Stimulated activated naive CD8-positive, alpha-beta T cell treated with anti-CD3 and anti-CD28 coated beads, Interleukin-15, amount 100 ng/mL, for 72 hours (primary cell): ENCODE data around the gene ZNF132.

Experiments
- ATAC-seq: fragments of 150-1000 bp; cut with Tn5 transposase; 2 replicates; pipeline ENCODE4 v1.10.0; 2021; ENCODE audit warnings: mild to moderate bottlenecking, moderate library complexity
- DNase-seq, 2 donors: peaks; one replicate each; pipeline ENCODE4 v3.0.0; 2021 to 2022
- H3K27ac Mint-ChIP-seq, 2 donors: one replicate each; pipeline ENCODE4 v1.8.0; 2022; ENCODE audit warnings: mild to moderate bottlenecking in 2 of 2, mixed read lengths in 2 of 2, moderate library complexity in 2 of 2
- H3K27me3 Mint-ChIP-seq: one replicate; pipeline ENCODE4 v1.8.0; 2022; ENCODE audit warnings: mixed read lengths
- H3K4me1 Mint-ChIP-seq: one replicate; pipeline ENCODE4 v1.8.0; 2022; ENCODE audit warnings: mild to moderate bottlenecking, mixed read lengths
- H3K4me3 Mint-ChIP-seq, 2 donors: one replicate each; pipeline ENCODE4 v1.8.0; 2022; ENCODE audit warnings: mild to moderate bottlenecking in 2 of 2, mixed read lengths in 2 of 2, moderate library complexity in 1 of 2
- H3K9me3 Mint-ChIP-seq, 2 donors: one replicate each; pipeline ENCODE4 v1.8.0; 2022; ENCODE audit warnings: mixed read lengths in 2 of 2

Gene ZNF132

DNA sequence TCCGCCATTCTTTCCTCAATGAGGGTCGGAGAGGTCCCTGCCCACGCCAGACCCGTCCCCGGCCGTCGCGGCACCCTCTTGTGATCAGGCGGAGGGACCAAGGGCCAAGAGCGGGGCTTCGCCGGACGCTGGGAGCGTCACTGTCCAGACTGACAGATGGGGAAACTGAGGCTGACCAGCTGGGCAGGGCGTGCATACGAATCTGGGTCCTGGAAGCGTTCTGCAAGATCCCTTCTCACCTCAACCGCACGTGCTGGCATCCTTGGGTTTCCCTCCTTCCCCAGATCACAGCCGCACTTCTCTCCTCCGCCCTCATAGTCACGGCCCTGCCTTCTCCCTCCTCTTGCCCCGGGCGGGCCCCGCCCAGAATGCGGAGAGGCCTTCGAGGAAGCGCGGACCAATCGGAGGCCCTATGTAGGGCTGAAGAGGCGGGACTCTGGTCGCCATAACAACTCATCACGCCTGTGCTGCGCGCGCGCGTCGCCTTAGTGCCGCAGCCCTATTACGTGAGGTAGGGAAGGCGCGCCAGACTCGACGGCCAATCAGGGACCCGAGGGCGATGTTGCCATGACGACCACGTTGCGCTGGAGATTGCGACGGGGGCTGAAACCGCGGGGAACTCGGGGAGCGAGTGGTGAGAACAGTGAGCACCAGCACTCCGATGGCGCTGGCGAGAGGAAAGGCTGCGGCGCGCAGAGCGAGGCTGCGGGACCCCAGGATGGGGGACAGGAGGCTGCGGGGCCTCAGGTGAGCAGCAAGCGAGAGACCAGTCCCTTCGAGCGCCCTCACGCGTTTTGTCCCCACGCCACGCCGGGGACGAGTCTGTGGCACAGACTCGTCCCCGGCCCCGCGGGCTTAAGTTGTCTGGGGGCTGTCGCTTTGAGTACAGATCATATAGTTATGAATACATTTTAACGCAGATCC is 38.8 kb downstream of the ZNF132 start:
- H3K27ac Mint-ChIP-seq: peak overlapping the region; percentile 28 to 95
- DNase-seq (peak; percentile 99), ATAC-seq (peak; percentile 98)
- no peaks in the 10 kb centered on the region for H3K9me3 Mint-ChIP-seq
- H3K27me3 Mint-ChIP-seq: peaks cover 22% of the 10 kb centered on the region
- H3K4me3 Mint-ChIP-seq: peak overlapping the region; percentile 87 to 98
- peaks cover 27% of the 10 kb centered on the region for H3K4me1 Mint-ChIP-seq

DNA sequence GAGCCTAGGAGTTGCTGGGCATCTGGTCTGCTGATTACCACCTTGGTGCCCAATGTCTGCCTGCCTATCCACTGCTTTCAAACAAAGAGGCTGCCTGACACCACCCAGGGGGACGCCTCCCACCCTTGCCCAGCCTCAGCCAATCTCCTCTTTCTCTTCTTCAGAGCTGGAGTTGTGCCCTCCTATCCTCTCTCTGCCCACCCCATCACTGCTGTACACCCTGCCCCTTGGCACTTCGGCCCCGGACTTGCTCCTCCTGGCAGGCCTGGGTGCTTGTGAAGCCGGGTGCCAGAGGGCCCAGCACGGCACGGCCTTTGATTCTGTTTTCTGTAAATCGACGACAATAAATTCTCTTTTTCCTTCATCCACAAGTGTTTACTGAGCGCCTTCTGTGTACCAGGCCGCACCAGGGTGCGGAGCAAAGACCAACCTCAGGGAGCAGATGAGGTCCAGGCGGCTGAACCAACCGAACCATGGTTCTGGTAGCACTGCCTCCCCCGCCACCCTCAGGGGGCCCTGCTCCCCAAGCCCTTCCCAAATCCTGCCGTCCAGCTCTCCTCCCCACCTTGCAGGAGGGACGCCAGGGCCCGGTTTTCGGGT is 39.5 kb downstream of the ZNF132 start:
- Mint-ChIP-seq H3K4me3 (peak overlapping the region; percentile 87 to 98), H3K9me3 (no peaks in the 10 kb centered on the region), H3K27me3 (peaks cover 29% of the 10 kb centered on the region), H3K27ac (no peak overlapping the region), H3K4me1 (peaks cover 35% of the 10 kb centered on the region)
- ATAC-seq (no peak), DNase-seq (no peak)

DNA sequence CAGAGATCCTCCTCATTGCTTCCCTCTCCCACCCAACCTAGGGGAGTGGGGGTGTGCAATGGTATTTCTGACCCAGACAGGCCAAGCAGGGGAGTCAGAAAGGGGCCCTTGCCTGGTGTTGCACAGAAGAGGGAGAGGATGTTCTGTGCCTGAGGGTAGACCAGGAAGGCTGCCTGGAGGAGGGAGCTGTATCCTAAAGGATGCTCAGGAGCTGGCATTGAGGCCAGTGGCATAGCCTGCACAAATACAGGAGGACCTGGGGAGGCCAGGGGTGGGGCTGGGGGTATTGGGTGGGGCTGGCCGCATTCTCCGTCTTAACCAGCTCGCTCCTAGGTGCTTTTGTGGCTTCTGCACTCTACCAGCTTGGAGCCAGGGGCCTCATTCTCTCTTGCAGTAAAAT is 40.0 kb downstream of the ZNF132 start:
- H3K4me3 Mint-ChIP-seq: peak overlapping the region in 1 of 2 donors; percentile 98
- H3K27ac Mint-ChIP-seq: no peak overlapping the region
- H3K9me3 Mint-ChIP-seq: no peaks in the 10 kb centered on the region

DNA sequence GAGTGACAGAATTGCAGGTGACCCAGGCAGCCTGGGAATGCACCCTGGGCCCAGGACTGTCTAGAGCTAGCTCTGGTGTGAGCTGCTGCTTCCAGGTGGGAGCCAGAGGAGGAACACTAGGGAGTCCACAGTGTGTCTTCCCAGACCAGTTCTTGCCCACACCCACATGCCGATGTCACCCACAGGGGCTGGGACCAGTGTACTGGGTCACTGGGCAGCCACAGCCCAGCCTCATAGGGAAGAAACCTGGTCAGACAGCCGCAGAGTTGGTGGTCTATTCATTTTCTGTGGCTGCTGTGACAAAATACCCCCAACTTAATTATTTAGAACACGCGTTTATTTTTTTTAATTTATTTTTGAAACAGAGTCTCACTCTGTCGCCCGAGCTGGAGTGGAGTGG is 41.4 kb downstream of the ZNF132 start:
- Mint-ChIP-seq H3K27me3 (peaks cover 29% of the 10 kb centered on the region), H3K4me1 (peaks cover 43% of the 10 kb centered on the region), H3K27ac (peak overlapping the region in 1 of 2 donors; percentile 42), H3K9me3 (no peaks in the 10 kb centered on the region), H3K4me3 (no peak overlapping the region)
- no peak for DNase-seq
- no peak for ATAC-seq

More for the DNA sequence above, 40.0 kb downstream of the ZNF132 start:
- ATAC-seq (no peak), DNase-seq (no peak)
- Mint-ChIP-seq H3K27me3 (peaks cover 29% of the 10 kb centered on the region), H3K4me1 (peaks cover 39% of the 10 kb centered on the region)

DNA sequence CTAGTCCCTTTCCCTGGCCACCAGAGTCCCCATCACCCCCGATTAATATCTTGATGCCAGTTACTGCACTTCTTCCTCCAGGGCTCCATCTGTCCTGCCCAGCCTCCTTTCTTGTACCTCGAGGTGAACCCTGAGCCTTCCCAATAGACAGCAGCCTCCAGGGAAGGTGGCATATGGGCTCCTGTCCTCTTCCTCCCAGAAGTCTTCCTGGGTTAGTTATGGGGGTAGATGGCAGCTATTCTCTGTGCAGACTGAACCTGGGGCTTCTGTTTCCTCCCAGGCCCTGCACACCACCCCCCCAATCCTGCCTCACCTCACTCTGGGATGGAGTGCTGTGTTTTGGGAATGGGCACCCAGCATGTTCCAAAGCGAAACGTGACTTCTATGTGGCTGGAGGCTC is 41.9 kb downstream of the ZNF132 start:
- Mint-ChIP-seq H3K9me3 (no peaks in the 10 kb centered on the region), H3K4me1 (peaks cover 47% of the 10 kb centered on the region), H3K27me3 (peaks cover 29% of the 10 kb centered on the region), H3K4me3 (no peak overlapping the region), H3K27ac (no peak overlapping the region)
- DNase-seq: no peak
- no peak for ATAC-seq

DNA sequence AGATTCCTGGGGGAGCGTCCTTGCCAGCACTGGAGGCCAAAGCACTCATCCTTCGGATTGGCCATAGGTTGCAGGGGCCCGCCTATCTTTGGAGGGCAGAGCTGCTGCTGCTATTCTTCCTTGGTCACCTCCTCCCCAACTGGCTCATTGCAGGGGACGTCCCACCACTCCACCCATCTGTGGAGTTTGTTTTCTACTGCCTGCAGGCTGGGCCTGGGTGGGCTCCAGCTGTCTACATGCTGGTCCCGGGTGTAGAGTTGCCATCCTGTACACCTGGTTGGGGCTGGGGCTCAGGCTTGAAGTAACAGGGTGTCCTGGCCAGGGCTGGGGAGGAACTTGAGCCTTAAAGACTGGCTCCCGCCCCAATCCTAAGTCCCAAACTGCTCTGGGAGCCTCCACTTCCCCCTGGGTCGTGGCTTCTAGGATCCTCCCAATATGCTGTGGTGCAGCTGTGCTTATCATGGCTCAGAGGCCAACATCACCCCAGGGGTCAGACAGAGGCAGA is 42.4 kb downstream of the ZNF132 start:
- DNase-seq (no peak), ATAC-seq (no peak)
- Mint-ChIP-seq H3K4me1 (peaks cover 52% of the 10 kb centered on the region), H3K27me3 (peaks cover 29% of the 10 kb centered on the region), H3K9me3 (no peaks in the 10 kb centered on the region), H3K27ac (no peak overlapping the region), H3K4me3 (no peak overlapping the region)

DNA sequence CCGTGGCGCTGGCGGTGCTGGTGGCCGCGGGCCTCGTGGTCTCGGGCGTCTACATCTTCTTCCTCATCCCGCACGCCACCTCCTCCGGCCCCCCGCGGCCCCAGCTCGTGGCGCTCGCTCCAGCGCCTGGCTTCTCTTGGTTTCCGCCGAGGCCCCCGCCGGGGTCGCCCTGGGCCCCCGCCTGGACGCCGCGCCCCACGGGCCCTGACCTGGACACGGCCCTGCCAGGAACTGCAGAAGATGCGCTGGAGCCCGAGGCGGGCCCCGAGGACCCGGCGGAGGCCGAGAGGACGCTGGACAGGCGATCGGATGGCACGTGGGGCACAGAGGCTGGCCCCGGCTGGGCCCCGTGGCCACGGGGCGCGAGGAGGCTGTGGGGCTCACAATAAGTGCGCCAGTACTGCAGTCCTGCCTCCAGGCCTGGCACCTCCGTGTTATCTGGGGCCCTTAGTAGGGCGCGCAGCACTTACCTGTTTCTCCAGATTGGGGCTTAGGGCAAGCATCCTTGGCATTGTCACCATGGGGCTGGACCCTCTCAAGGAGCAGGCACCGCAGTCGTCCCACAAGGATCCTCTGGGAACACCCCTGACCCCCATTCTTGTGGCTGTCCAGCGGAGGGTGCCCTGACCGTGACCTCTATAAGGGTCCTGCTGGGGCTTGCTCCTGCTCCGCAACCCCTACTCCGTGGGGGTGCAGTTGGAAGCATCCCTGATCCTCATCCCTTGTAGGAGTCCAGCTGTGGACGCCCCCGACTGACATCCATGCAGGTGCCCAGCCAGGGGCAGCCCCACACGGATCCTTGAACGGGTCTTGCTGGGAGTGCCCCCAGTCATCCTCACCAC is 43.0 kb downstream of the ZNF132 start:
- Mint-ChIP-seq H3K4me1 (peaks cover 52% of the 10 kb centered on the region), H3K4me3 (no peak overlapping the region), H3K27ac (no peak overlapping the region), H3K27me3 (peaks cover 29% of the 10 kb centered on the region), H3K9me3 (no peaks in the 10 kb centered on the region)
- DNase-seq (no peak), ATAC-seq (no peak)

DNA sequence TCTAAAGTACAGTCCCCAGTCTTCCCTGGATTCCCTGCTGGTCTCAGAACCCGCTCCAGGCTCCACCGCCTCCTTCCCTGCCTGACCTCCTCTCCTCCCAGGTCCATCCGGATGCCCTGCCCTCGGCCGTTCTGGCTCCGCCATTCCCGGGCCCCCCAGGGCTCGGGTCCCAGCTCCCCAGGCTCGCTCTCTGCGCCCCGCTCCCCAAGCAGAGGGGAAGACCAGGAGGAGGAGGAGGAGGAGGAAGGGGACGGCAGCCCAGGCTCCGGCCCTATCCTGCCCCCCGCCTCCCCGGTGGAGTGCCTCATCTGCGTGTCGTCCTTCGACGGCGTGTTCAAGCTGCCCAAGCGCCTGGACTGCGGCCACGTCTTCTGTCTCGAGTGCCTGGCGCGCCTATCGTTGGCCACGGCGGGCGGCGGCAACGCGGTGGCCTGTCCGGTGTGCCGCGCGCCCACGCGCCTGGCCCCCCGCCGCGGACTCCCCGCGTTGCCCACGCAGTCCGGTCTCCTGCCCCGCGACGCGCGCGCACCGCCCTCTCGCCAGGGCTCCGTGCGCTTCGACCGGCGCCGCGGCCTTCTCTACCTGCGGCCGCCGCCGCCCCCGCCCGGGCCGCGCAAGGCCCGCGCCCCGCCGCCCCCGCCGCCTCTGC is 43.9 kb downstream of the ZNF132 start:
- Mint-ChIP-seq H3K27me3 (peaks cover 29% of the 10 kb centered on the region), H3K9me3 (no peaks in the 10 kb centered on the region), H3K4me1 (peaks cover 49% of the 10 kb centered on the region), H3K4me3 (no peak overlapping the region), H3K27ac (no peak overlapping the region)
- no peak for DNase-seq
- ATAC-seq: peak; percentile 24

DNA sequence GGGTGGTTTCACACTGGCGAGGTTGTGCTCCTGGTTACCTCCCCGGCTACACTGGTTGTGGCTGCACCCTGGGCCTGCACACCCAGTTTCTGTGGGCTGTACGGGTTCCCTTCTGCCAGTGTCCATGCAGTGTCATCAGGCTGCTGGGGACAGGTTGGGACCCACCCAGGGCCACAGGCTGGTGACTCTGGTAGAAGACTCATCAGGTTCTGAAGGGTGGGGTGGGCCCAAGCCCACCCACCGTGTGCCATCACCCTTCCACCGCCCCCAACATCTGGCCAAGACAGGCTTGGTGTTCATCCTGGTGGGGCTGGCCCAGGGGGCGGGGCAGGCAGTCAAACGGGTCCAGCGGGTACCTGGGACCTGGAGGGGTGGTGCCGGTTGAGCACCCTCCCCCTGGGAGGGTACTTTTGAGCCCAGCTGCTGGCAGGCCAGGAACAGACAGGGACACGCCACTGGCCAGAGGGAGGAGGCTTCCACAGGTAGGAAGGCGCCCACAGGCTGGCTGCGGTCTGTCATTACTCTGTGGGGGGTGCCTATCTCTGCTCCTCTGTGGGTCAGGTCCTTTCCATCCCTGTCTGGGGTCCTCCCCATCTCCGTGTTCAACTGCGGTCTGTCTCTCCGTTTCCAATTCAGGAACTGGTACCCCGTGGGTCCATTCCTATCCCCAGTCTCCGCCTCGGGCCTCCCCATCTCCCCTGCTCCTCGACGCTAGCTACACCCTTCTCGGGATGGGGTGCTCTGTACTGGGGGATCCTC is 44.6 kb downstream of the ZNF132 start, which contains the start of gene RNF225:
TSS of gene RNF225 (plus strand) at position 437 of the 759 bp plus-strand sequence. CDS start 434 bp downstream, outside the sequence.
- ATAC-seq: peak; percentile 33
- H3K9me3 Mint-ChIP-seq: no peaks in the 10 kb centered on the region

DNA sequence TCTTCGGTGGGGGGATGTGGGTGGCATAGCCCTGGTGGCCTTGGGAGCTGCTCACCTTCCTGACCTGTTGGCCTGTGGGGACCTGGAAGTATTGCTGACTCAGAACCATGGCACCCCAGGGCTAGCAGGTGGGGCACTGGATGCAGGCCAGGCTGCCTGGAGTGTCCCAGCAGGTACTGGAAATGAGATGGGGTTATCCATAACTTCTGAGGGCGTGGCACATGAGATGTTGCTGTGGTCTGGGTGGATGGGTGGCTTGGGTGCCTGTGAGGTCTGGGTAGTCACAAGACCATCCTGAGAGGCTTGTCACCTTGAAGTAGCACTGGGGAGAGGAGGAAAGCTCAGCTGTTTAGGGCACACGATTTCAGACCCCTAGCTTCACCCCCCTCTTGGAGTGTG is 45.1 kb downstream of the ZNF132 start:
- Mint-ChIP-seq H3K9me3 (no peaks in the 10 kb centered on the region), H3K27ac (no peak overlapping the region), H3K4me1 (peaks cover 44% of the 10 kb centered on the region), H3K4me3 (no peak overlapping the region), H3K27me3 (peaks cover 29% of the 10 kb centered on the region)
- DNase-seq: no peak
- peak; percentile 6 for ATAC-seq

More for the DNA sequence above, 44.6 kb downstream of the ZNF132 start, which contains the start of gene RNF225:
- Mint-ChIP-seq H3K4me3 (no peak within 1 kb of the TSS), H3K27ac (no peak within 1 kb of the TSS), H3K4me1 (peaks cover 48% of the 10 kb centered on the region), H3K27me3 (peaks cover 29% of the 10 kb centered on the region)
- DNase-seq: no peak

DNA sequence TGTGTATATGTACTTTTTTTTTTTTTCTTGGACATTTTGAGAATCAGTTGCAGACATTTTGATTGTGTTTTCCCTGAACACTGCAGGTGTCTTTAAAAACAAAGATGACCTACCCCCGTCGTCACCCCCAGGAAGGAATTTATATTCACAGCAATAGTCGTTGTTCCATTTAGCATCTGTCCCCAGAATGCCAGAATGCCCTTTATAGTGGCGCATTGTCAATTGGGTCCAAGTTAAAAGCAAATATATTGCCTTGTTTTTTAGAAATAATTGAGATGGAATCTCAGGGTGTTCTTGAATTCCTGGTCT is 46.3 kb downstream of the ZNF132 start:
- no peaks in the 10 kb centered on the region for H3K9me3 Mint-ChIP-seq
- H3K4me1 Mint-ChIP-seq: peaks cover 51% of the 10 kb centered on the region
- ATAC-seq: no peak
- DNase-seq: no peak
- no peak overlapping the region for H3K4me3 Mint-ChIP-seq
- H3K27ac Mint-ChIP-seq: no peak overlapping the region
- peaks cover 29% of the 10 kb centered on the region for H3K27me3 Mint-ChIP-seq

DNA sequence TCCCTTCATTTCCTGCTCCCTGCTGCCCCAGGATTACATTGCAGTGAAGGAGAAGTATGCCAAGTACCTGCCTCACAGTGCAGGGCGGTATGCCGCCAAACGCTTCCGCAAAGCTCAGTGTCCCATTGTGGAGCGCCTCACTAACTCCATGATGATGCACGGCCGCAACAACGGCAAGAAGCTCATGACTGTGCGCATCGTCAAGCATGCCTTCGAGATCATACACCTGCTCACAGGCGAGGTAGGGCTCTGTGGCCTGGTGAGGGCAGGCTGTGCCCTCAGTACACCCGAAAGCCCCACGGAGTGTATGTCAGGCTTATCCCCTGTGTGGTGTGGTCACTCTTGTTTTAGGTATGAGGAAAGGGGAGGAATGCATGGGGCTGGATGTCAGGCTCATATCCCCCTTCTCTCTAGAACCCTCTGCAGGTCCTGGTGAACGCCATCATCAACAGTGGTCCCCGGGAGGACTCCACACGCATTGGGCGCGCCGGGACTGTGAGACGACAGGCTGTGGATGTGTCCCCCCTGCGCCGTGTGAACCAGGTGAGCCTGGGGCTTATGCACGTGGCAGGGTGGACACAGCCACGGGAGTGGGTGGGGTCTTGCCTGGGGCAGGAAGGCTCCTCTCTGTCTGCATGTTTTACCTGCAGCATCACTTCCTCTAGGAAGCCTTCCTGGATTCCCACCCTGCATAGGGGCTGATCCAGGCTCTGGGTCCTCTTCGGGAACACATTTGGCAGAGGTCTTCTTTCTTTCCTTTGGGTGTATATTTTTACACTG is 46.8 kb downstream of the ZNF132 start:
- Mint-ChIP-seq H3K27me3 (peaks cover 26% of the 10 kb centered on the region), H3K4me3 (no peak overlapping the region), H3K9me3 (no peaks in the 10 kb centered on the region), H3K4me1 (peaks cover 57% of the 10 kb centered on the region), H3K27ac (no peak overlapping the region)
- ATAC-seq: no peak
- DNase-seq: no peak

DNA sequence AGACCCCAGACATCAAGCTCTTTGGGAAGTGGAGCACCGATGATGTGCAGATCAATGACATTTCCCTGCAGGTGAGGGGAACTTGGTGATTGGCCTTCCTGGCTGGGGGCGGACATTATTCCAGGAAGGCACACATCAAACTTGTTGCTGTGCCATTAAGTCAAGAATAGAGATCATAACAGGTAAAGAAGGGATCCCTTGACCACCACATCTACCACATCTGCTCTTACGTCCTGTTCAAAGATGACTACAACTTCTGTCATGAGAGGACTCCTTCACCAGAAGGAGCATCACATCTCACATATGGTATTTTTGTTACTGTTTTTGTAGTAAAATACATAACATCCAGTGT is 51.8 kb downstream of the ZNF132 start:
- ATAC-seq (no peak), DNase-seq (no peak)
- Mint-ChIP-seq H3K9me3 (no peaks in the 10 kb centered on the region), H3K4me3 (peak overlapping the region; percentile 95 to 97), H3K4me1 (peaks cover 49% of the 10 kb centered on the region), H3K27me3 (no peaks in the 10 kb centered on the region), H3K27ac (peak overlapping the region; percentile 90 to 99)
